ENCODE results near the gene AMD1. TPM values are rescaled to one million over a fixed set of nuclear protein-coding genes. Genes with fewer than 3 reads are reported as not detected.

The AMD1 gene
- total and polyA plus RNA-seq, 9 of the 15 experiments (the other 6 are each of a cell fraction or from before 2014, with no cell fraction given), result 60.0 to 151 (median 85.6) TPM

DNA sequence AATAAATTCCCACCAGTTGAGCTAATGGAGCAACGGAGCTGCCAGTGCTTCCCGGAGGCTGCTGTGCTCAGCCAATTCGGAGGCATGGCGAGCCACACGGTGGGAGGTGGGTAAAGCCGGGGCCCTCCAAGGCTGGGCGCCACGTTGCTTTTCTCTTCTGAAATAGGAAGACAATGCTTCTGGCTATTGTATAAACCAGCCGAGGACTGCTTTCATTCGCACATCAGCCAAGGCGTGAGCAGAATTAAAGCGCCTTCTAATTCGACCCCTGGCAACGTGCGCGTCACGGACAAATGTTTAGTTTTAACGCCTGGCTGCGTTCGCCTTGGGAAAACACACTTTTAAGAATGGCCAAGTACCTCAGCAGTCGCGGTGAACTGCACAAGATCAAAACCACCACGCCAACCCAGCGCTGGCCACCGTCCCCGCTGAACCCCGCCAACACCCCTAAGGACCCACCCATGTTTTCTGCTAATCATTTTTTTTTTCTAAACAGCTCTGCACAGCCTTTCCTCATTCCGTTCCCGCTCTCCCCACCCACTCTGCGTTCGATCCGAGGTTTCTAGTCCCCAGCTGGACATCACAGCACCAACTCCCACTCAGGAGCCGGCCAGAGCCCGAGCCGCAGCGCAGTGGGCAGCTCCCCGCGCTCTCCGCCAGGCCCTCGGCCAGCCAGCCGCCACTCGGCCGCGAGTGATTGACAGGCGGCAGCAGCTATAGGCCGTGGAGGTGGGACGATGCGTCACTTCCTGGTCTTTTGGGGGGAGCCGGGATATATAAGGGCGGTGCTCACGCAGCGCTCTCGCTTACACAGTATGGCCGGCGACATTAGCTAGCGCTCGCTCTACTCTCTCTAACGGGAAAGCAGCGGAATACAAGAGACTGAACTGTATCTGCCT is at the start of gene AMD1 (continued):
- TF ChIP-seq ZNF717 (CRISPR knock-in tag; IDR thresholded peaks at IDR 0.05) (no peak), ZNF274 (IDR thresholded peaks at IDR 0.05; ENCODE audit: borderline replicate concordance, low read depth, low read length) (0 out of 2 replicates have a peak, but pooled peaks have one; percentile 12), TCF3 (CRISPR knock-in tag; IDR thresholded peaks at IDR 0.05) (peak; percentile 24; the same call in 1 of the 2 replicates), RB1 (IDR thresholded peaks at IDR 0.05; ENCODE audit: low read depth) (peak; percentile 80; the same call in 1 of the 2 replicates), GTF2B (IDR thresholded peaks at IDR 0.05; ENCODE audit: extremely low read depth, insufficient read length) (peak; percentile 92), TAF7 (tag; IDR thresholded peaks at IDR 0.05) (peak; percentile 96), SMAD2 (IDR thresholded peaks at IDR 0.05; ENCODE audit: low read depth, low read length) (no peak), RBBP5 (IDR thresholded peaks at IDR 0.05; ENCODE audit: borderline replicate concordance, insufficient read depth, low read length, poor library complexity, severe bottlenecking) (peak; percentile 18), CBX1 (IDR thresholded peaks at IDR 0.05; ENCODE audit: low read depth) (peak; percentile 38; the same call in 1 of the 2 replicates), RBM17 (IDR thresholded peaks at IDR 0.05; ENCODE audit: borderline replicate concordance, low read depth, low read length) (no peak), ZNF398 (CRISPR knock-in tag; IDR thresholded peaks at IDR 0.05) (no peak), KLF6 (CRISPR knock-in tag; IDR thresholded peaks at IDR 0.05; ENCODE audit: borderline replicate concordance) (no peak), ZNF668 (CRISPR knock-in tag; IDR thresholded peaks at IDR 0.05) (no peak), GABPA (tag; conservative IDR thresholded peaks at IDR 0.05; ENCODE audit: low read depth) (peak; percentile 96), GTF2F1 (IDR thresholded peaks at IDR 0.05; ENCODE audit: low read depth, low read length) (peak; percentile 98), KDM2B (CRISPR knock-in tag; IDR thresholded peaks at IDR 0.05) (no peak), ZNF212 (CRISPR knock-in tag; IDR thresholded peaks at IDR 0.05) (no peak), MECOM (CRISPR knock-in tag; IDR thresholded peaks at IDR 0.05) (no peak), ZNF395 (CRISPR knock-in tag; IDR thresholded peaks at IDR 0.05) (peak; percentile 77; the same call in 1 of the 2 replicates)
- TF ChIP-seq, protein P1, sequence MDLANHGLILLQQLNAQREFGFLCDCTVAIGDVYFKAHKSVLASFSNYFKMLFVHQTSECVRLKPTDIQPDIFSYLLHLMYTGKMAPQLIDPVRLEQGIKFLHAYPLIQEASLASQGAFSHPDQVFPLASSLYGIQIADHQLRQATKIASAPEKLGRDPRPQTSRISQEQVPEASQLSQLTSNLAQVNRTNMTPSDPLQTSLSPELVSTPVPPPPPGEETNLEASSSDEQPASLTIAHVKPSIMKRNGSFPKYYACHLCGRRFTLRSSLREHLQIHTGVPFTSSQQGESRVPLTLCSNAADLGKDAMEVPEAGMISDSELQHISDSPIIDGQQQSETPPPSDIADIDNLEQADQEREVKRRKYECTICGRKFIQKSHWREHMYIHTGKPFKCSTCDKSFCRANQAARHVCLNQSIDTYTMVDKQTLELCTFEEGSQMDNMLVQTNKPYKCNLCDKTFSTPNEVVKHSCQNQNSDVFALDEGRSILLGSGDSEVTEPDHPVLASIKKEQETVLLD (IDR thresholded peaks at IDR 0.05), result peak; percentile 57; the same call in 1 of the 2 replicates
- TF ChIP-seq, protein P2, sequence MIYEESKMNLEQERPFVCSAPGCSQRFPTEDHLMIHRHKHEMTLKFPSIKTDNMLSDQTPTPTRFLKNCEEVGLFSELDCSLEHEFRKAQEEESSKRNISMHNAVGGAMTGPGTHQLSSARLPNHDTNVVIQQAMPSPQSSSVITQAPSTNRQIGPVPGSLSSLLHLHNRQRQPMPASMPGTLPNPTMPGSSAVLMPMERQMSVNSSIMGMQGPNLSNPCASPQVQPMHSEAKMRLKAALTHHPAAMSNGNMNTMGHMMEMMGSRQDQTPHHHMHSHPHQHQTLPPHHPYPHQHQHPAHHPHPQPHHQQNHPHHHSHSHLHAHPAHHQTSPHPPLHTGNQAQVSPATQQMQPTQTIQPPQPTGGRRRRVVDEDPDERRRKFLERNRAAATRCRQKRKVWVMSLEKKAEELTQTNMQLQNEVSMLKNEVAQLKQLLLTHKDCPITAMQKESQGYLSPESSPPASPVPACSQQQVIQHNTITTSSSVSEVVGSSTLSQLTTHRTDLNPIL (CRISPR knock-in tag; IDR thresholded peaks at IDR 0.05), result no peak
